GM12874 (cell line): ENCODE results near the gene SUCLG1.

Experiments used
- TF ChIP-seq, protein P1 (sequence below): IDR thresholded peaks from 2 replicates; pipeline ENCODE4 v1.5.1; 2011; ENCODE audit warnings: low read depth, mild to moderate bottlenecking, control low read depth, low read length, moderate library complexity; ENCODE audit not compliant: insufficient read depth

The SUCLG1 gene

GRCh38 chr2:84459944-84460429, 907 bp upstream of the SUCLG1 start:
- TF ChIP-seq, protein P1, sequence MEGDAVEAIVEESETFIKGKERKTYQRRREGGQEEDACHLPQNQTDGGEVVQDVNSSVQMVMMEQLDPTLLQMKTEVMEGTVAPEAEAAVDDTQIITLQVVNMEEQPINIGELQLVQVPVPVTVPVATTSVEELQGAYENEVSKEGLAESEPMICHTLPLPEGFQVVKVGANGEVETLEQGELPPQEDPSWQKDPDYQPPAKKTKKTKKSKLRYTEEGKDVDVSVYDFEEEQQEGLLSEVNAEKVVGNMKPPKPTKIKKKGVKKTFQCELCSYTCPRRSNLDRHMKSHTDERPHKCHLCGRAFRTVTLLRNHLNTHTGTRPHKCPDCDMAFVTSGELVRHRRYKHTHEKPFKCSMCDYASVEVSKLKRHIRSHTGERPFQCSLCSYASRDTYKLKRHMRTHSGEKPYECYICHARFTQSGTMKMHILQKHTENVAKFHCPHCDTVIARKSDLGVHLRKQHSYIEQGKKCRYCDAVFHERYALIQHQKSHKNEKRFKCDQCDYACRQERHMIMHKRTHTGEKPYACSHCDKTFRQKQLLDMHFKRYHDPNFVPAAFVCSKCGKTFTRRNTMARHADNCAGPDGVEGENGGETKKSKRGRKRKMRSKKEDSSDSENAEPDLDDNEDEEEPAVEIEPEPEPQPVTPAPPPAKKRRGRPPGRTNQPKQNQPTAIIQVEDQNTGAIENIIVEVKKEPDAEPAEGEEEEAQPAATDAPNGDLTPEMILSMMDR, result no peak

DNA sequence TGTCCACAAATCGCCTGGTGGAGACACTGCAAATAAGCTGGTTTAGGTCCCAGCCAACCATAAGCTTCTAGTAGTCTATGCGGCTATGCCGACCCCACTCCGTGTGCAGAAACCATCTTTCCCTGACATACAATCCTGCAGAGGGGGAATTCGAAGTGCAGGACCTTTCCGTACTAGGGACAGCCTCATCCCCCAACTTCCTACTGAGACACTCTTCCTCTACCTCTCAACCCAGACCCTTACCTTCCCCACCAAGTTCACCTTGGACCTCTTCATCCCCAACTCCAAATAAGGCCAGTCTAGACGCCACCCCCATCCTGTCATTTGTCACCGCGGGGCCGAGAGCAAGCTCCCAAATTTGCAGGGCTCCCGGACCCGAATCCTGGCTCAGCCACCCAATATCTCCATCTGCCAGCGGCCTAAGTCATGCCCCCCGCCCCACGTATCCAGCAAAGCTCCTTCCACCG, 496 bp downstream of the SUCLG1 start:
- TF ChIP-seq, protein P1, result no peak

- TF ChIP-seq, protein P1, result no peak
Measured at GRCh38 chr2:84457686-84458085, 1.4 kb downstream of the SUCLG1 start.

GRCh38 chr2:84456156-84456555, 2.9 kb downstream of the SUCLG1 start:
- TF ChIP-seq, protein P1, result no peak

- TF ChIP-seq, protein P1, result no peak
Measured at GRCh38 chr2:84454581-84454980, 4.5 kb downstream of the SUCLG1 start.

- TF ChIP-seq, protein P1, result no peak
Measured at GRCh38 chr2:84452624-84453023, 6.5 kb downstream of the SUCLG1 start.

- TF ChIP-seq, protein P1, result no peak
Measured at GRCh38 chr2:84451579-84451978, 7.5 kb downstream of the SUCLG1 start.
